AG04450 (cell line): ENCODE results near the gene GCNT1. TPM values are rescaled to one million over a fixed set of nuclear protein-coding genes. Genes with fewer than 3 reads are reported as not detected.

ENCODE experiments used
- CTCF ChIA-PET: fragments of 300-600, 350-600 bp; formaldehyde crosslinking; extraction: SDS; loops from one replicate; lab custom pipeline; 2022; ENCODE audit warnings: antibody characterized with exemption, inconsistent platforms; lab: Charles Lee
- POLR2A ChIA-PET: fragments of 350-600 bp; formaldehyde crosslinking; extraction: SDS; loops from one replicate; lab custom pipeline; 2021; ENCODE audit warnings: antibody characterized with exemption, inconsistent platforms; lab: Yijun Ruan, JAX
- DNase-seq: peaks from one replicate; pipeline ENCODE4 v3.0.0-alpha.2; 2011; ENCODE audit warnings: low read depth, low spot score
- H3K27ac ChIP-seq: one replicate; pipeline ENCODE4 v1.5.1; 2012; ENCODE audit warnings: low read depth, low read length, control low read depth
- H3K27me3 ChIP-seq: one replicate; pipeline ENCODE4 v1.6.0; 2012; ENCODE audit warnings: low read length; ENCODE audit not compliant: control insufficient read depth, insufficient read depth
- H3K4me3 ChIP-seq: 2 replicates; pipeline ENCODE4 v1.5.1; 2011; ENCODE audit warnings: mild to moderate bottlenecking, low read depth, low read length, control low read depth
- H3K9me3 ChIP-seq: 2 replicates; pipeline ENCODE4 v1.5.1; 2012; ENCODE audit warnings: low read length; ENCODE audit not compliant: control insufficient read depth, insufficient read depth
- polyA minus RNA-seq: library from RNA; depleted of rRNA, polyadenylated mRNA; stranded (reverse); fragments of >200 nt; gene quantifications from 2 replicates; pipeline ENCODE4 v1.2.3, GENCODE V29; 2011; rRNA and poly(A)+ RNA removed
- polyA plus RNA-seq: library from polyadenylated mRNA; depleted of rRNA; stranded (reverse); fragments of >200 nt; gene quantifications from 2 replicates; pipeline ENCODE4 v1.2.3, GENCODE V29; 2011; rRNA removed
- TF ChIP-seq, protein P1 (sequence below): IDR thresholded peaks from 2 replicates; pipeline ENCODE4 v1.5.1; 2011; ENCODE audit warnings: low read depth, low read length, control low read depth, inconsistent platforms

Gene GCNT1
- 6.9 and 7.6 TPM in 2 replicates for polyA plus RNA-seq
- polyA minus RNA-seq = 7.3 and 14.7 TPM in 2 replicates

GRCh38 chr9:76458903-76459693, at the start of gene GCNT1:
Gene GCNT1, plus strand, starts transcription at chr9:76459182. Its CDS starts 43,200 bp downstream, at chr9:76502382.
- TF ChIP-seq, protein P1, sequence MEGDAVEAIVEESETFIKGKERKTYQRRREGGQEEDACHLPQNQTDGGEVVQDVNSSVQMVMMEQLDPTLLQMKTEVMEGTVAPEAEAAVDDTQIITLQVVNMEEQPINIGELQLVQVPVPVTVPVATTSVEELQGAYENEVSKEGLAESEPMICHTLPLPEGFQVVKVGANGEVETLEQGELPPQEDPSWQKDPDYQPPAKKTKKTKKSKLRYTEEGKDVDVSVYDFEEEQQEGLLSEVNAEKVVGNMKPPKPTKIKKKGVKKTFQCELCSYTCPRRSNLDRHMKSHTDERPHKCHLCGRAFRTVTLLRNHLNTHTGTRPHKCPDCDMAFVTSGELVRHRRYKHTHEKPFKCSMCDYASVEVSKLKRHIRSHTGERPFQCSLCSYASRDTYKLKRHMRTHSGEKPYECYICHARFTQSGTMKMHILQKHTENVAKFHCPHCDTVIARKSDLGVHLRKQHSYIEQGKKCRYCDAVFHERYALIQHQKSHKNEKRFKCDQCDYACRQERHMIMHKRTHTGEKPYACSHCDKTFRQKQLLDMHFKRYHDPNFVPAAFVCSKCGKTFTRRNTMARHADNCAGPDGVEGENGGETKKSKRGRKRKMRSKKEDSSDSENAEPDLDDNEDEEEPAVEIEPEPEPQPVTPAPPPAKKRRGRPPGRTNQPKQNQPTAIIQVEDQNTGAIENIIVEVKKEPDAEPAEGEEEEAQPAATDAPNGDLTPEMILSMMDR = peak; percentile 29; the same call in 1 of the 2 replicates
- Histone ChIP-seq H3K27me3 (no peaks in the 10 kb centered on the region), H3K9me3 (no peaks in the 10 kb centered on the region), H3K27ac (peak within 1 kb of the TSS; percentile 47), H3K4me3 (peak within 1 kb of the TSS; percentile 86)
- ChIA-PET POLR2A (interaction anchor here (0.9 kb wide), 2 partner anchors 99 to 195 kb away, joined by 3 to 4 read pairs; no protein-coding TSS in a partner anchor), CTCF (interaction anchor here (0.5 to 2.6 kb wide), 2 partner anchors 65 to 200 kb away, joined by 3 to 11 read pairs; partner anchors contain the start of gene RFK)
- no peak for DNase-seq

GRCh38 chr9:76412638-76413037, 46.3 kb upstream of the GCNT1 start:
- Histone ChIP-seq H3K9me3 (no peaks in the 10 kb centered on the region), H3K4me3 (no peak overlapping the region), H3K27ac (no peak overlapping the region), H3K27me3 (no peaks in the 10 kb centered on the region)
- DNase-seq = no peak
- TF ChIP-seq, protein P1 = no peak
- ChIA-PET POLR2A (no interaction called here), CTCF (interaction anchor here (1.3 kb wide), 1 partner anchor 246 kb away, joined by 3 read pairs; no protein-coding TSS in a partner anchor)

DNA sequence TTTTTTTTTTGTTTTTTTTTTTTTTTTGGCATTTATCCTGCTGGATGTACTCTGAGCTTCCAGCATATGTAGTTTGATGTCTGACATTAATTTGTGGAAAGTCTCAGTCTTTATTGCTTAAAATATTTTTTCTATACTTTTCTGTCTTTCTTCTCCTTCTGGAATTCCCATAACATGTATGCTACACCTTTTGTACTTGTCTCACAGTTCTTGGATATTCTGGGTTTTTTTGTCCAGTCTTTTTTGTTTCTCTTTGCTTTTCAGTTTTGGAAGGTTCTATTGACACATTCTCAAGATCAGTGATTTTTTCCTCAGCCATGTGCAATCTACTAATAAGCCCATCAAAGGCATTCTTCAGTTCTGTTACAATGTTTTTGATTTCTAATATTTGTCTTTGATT, 45.3 kb upstream of the GCNT1 start:
- DNase-seq = no peak
- H3K9me3 ChIP-seq = no peaks in the 10 kb centered on the region
- no peak overlapping the region for H3K4me3 ChIP-seq
- TF ChIP-seq, protein P1 = no peak
- POLR2A ChIA-PET = no interaction called here
- CTCF ChIA-PET = interaction anchor here (1.3 kb wide), 1 partner anchor 245 kb away, joined by 3 read pairs; no protein-coding TSS in a partner anchor
- H3K27me3 ChIP-seq = no peaks in the 10 kb centered on the region
- no peak overlapping the region for H3K27ac ChIP-seq

DNA sequence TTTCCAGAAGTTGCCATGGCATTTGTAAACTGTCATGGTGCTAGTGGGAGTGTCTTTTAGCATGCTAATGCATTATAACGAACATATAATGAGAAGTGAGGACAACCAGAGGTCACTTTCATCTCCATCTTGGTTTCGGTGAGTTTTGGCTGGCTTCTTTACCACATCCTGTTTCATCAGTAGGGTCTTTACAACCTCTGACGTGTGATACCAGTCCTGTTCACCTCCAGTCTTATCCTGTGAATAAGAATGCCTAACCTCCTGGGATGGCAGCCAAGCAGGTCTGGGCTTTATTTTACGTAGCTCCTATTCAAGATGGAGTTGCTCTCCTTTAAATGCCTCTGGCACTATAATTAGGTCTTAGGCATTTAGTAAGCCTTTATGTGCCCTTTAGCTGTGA, 44.3 kb upstream of the GCNT1 start:
- H3K4me3 ChIP-seq = no peak overlapping the region
- H3K27me3 ChIP-seq = no peaks in the 10 kb centered on the region
- ChIA-PET POLR2A (no interaction called here), CTCF (no interaction called here)
- H3K9me3 ChIP-seq = no peaks in the 10 kb centered on the region
- no peak for DNase-seq
- TF ChIP-seq, protein P1 = no peak
- no peak overlapping the region for H3K27ac ChIP-seq

GRCh38 chr9:76415154-76415553, 43.8 kb upstream of the GCNT1 start:
- Histone ChIP-seq H3K27me3 (no peaks in the 10 kb centered on the region), H3K9me3 (no peaks in the 10 kb centered on the region), H3K4me3 (no peak overlapping the region), H3K27ac (no peak overlapping the region)
- no peak for DNase-seq
- CTCF ChIA-PET = no interaction called here
- TF ChIP-seq, protein P1 = no peak
- POLR2A ChIA-PET = no interaction called here
